ENCODE data around the gene PIANP. TPM values are rescaled to one million over a fixed set of nuclear protein-coding genes. Genes with fewer than 3 reads are reported as not detected.
A peak's percentile ranks its signal among the peaks of the same experiment; 100 is the strongest.

Gene PIANP
- total RNA-seq, 1 donor from 2014 or later: 3.2 TPM

- peaks cover 3% of the 10 kb centered on the region for H3K36me3 Mint-ChIP-seq (ENCODE audit: low read depth)
- no peaks in the 10 kb centered on the region for H3K9me3 Mint-ChIP-seq (ENCODE audit: low read depth)
- no peak overlapping the region for H3K27ac Mint-ChIP-seq (ENCODE audit: unreplicated experiment)
- H3K27me3 Mint-ChIP-seq (ENCODE audit: low read depth): peaks cover 9% of the 10 kb centered on the region
- no peak for DNase-seq (ENCODE audit: low spot score)
- peaks cover 24% of the 10 kb centered on the region for H3K4me1 Mint-ChIP-seq (ENCODE audit: low read depth)
- peak; percentile 78 for TF ChIP-seq CTCF (IDR thresholded peaks at IDR 0.05)
- no peak overlapping the region for H3K4me3 Mint-ChIP-seq (ENCODE audit: unreplicated experiment)
Observed at GRCh38 chr12:6697584-6698351, 2.8 kb downstream of the PIANP start.

GRCh38 chr12:6696690-6697583, 3.7 kb downstream of the PIANP start:
- peaks cover 24% of the 10 kb centered on the region for H3K4me1 Mint-ChIP-seq (ENCODE audit: low read depth)
- no peak for TF ChIP-seq CTCF (IDR thresholded peaks at IDR 0.05)
- no peaks in the 10 kb centered on the region for H3K9me3 Mint-ChIP-seq (ENCODE audit: low read depth)
- H3K4me3 Mint-ChIP-seq (ENCODE audit: unreplicated experiment): no peak overlapping the region
- peaks cover 3% of the 10 kb centered on the region for H3K36me3 Mint-ChIP-seq (ENCODE audit: low read depth)
- no peak overlapping the region for H3K27ac Mint-ChIP-seq (ENCODE audit: unreplicated experiment)
- no peak for DNase-seq (ENCODE audit: low spot score)
- H3K27me3 Mint-ChIP-seq (ENCODE audit: low read depth): peaks cover 6% of the 10 kb centered on the region

- TF ChIP-seq CTCF (IDR thresholded peaks at IDR 0.05): no peak
- Mint-ChIP-seq H3K4me1 (ENCODE audit: low read depth) (peaks cover 13% of the 10 kb centered on the region), H3K27me3 (ENCODE audit: low read depth) (no peaks in the 10 kb centered on the region), H3K4me3 (ENCODE audit: unreplicated experiment) (no peak overlapping the region), H3K27ac (ENCODE audit: unreplicated experiment) (no peak overlapping the region), H3K9me3 (ENCODE audit: low read depth) (no peaks in the 10 kb centered on the region), H3K36me3 (ENCODE audit: low read depth) (peaks cover 3% of the 10 kb centered on the region)
- no peak for DNase-seq (ENCODE audit: low spot score)
Observed at GRCh38 chr12:6695313-6696045, 5.1 kb downstream of the PIANP start.

- no peak for DNase-seq (ENCODE audit: low spot score)
- Mint-ChIP-seq H3K4me3 (ENCODE audit: unreplicated experiment) (no peak overlapping the region), H3K4me1 (ENCODE audit: low read depth) (peaks cover 18% of the 10 kb centered on the region), H3K27me3 (ENCODE audit: low read depth) (no peaks in the 10 kb centered on the region), H3K36me3 (ENCODE audit: low read depth) (peaks cover 3% of the 10 kb centered on the region), H3K27ac (ENCODE audit: unreplicated experiment) (no peak overlapping the region), H3K9me3 (ENCODE audit: low read depth) (no peaks in the 10 kb centered on the region)
- TF ChIP-seq CTCF (IDR thresholded peaks at IDR 0.05): no peak
Observed at GRCh38 chr12:6694701-6695100, 5.9 kb downstream of the PIANP start.
